Tibial nerve (tissue), 4 donors: ENCODE data around the gene STAB1.

Experiments used
- EP300 ChIP-seq, 2 donors: sonication (generic); formaldehyde crosslinking; IDR thresholded peaks; one replicate each; pipeline ENCODE4 v1.6.1; 2017; ENCODE audit warnings: antibody characterized with exemption in 2 of 2, mild to moderate bottlenecking in 1 of 2
- POLR2A ChIP-seq, 2 donors: fragments of 450-650 bp; IDR thresholded peaks; one replicate each; pipeline ENCODE4 v1.6.1; 2017; ENCODE audit warnings: antibody characterized with exemption in 2 of 2, mild to moderate bottlenecking in 2 of 2, moderate library complexity in 2 of 2
- TF ChIP-seq, protein P1 (sequence below), 5 experiments: fragments of 200-600 bp in 3 of 5; fragments of 450-650 bp in 2 of 5; sonication (generic) in 3 of 5; IDR thresholded peaks; one replicate each; pipeline ENCODE4 v1.5.1; 2016 to 2019; ENCODE audit warnings: antibody characterized with exemption in 5 of 5, mild to moderate bottlenecking in 3 of 5, moderate library complexity in 2 of 5

DNA sequence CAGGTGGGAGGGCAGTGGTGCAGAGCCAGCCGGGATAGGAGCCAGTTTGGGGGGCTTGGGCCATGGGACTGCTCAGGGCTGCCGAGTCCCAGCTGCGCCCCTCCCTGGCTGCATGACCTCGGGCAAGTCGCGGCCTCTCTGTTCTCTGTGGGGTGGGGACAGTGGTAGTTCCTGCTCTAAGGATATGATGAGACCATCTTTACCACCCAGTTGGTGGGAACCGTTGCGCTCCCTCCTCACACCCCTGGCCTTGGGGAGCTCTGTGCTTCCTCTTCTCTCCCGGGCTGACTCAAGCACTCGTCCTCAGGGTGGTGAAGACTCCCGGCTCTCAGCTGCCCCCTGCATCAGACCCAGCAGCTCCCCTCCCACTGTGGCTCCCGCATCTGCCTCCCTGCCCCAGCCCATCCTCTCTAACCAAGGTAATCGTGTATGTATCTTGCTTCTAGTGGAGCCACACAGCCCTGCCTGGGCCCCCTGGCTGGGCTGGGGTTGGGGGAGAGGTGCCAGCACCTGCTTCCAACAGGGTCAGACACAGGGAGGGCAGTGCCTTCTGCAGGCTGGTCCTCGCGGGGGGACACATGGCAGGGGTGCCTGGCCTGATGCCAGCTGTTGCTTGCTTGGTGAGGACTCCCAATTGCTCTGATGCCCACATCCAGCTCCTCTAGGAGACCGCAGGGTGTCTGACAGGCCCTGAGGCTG lies 15.1 kb upstream of the STAB1 start:
- TF ChIP-seq EP300 (IDR thresholded peaks at IDR 0.05): no peak
- TF ChIP-seq, protein P1, sequence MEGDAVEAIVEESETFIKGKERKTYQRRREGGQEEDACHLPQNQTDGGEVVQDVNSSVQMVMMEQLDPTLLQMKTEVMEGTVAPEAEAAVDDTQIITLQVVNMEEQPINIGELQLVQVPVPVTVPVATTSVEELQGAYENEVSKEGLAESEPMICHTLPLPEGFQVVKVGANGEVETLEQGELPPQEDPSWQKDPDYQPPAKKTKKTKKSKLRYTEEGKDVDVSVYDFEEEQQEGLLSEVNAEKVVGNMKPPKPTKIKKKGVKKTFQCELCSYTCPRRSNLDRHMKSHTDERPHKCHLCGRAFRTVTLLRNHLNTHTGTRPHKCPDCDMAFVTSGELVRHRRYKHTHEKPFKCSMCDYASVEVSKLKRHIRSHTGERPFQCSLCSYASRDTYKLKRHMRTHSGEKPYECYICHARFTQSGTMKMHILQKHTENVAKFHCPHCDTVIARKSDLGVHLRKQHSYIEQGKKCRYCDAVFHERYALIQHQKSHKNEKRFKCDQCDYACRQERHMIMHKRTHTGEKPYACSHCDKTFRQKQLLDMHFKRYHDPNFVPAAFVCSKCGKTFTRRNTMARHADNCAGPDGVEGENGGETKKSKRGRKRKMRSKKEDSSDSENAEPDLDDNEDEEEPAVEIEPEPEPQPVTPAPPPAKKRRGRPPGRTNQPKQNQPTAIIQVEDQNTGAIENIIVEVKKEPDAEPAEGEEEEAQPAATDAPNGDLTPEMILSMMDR (IDR thresholded peaks at IDR 0.05): no peak
- TF ChIP-seq POLR2A (IDR thresholded peaks at IDR 0.05): no peak
